Common myeloid progenitor, CD34-positive (primary cell): ENCODE results near the gene SDK1.

Experiments
- CTCF ChIA-PET: fragments of 350-600 bp; sonication (Branson Sonifier 250); formaldehyde crosslinking; loops from one replicate; lab custom pipeline; 2021; ENCODE audit warnings: antibody characterized with exemption; lab: Charles Lee
- POLR2A ChIA-PET: fragments of 350-600 bp; sonication (Branson Sonifier 250); formaldehyde crosslinking; loops from one replicate; lab custom pipeline; 2021; ENCODE audit warnings: antibody characterized with exemption; lab: Charles Lee
- DNase-seq, 3 donors: peaks; one replicate each; pipeline versions ENCODE4 v3.0.0 to v3.0.0-alpha.2; 2013
- H3K27ac ChIP-seq, 2 experiments: 1 replicate in 1 of 2; 2 replicates in 1 of 2; pipeline ENCODE4 v1.7.0; 2013; ENCODE audit warnings: inconsistent platforms in 2 of 2, low read length in 2 of 2, mild to moderate bottlenecking in 2 of 2, low read depth in 1 of 2, moderate library complexity in 1 of 2; ENCODE audit not compliant: severe bottlenecking in 2 of 2, insufficient read depth in 1 of 2, poor library complexity in 1 of 2
- H3K27me3 ChIP-seq, 5 experiments: replicated peaks in 2 of 5; 1 replicate in 3 of 5; 2 replicates in 2 of 5; pipeline versions ENCODE4 v1.6.1 to v1.7.0; 2013; ENCODE audit warnings: low read length in 4 of 5, mild to moderate bottlenecking in 2 of 5, moderate library complexity in 2 of 5, inconsistent platforms in 1 of 5; ENCODE audit not compliant: insufficient read depth in 5 of 5, control insufficient read depth in 4 of 5
- H3K36me3 ChIP-seq, 4 experiments: 1 replicate in 2 of 4; 2 replicates in 2 of 4; pipeline versions ENCODE4 v1.6.1 to v1.7.0; 2013; ENCODE audit warnings: low read length in 3 of 4, control low read depth in 1 of 4, mild to moderate bottlenecking in 1 of 4; ENCODE audit not compliant: control insufficient read depth in 4 of 4, insufficient read depth in 4 of 4
- H3K4me1 ChIP-seq, 4 experiments: 1 replicate in 3 of 4; 2 replicates in 1 of 4; pipeline versions ENCODE4 v1.6.1 to v1.7.1; 2013; ENCODE audit warnings: low read length in 3 of 4, mild to moderate bottlenecking in 3 of 4, control low read depth in 1 of 4, inconsistent platforms in 1 of 4, moderate library complexity in 1 of 4; ENCODE audit not compliant: control insufficient read depth in 4 of 4, insufficient read depth in 4 of 4; ENCODE audit errors: control extremely low read depth in 1 of 4
- H3K4me3 ChIP-seq, 7 experiments: 1 replicate in 4 of 7; 2 replicates in 3 of 7; pipeline versions ENCODE4 v1.5.1 to v1.7.0; 2013; ENCODE audit warnings: mild to moderate bottlenecking in 7 of 7, low read length in 6 of 7, moderate library complexity in 6 of 7, inconsistent platforms in 2 of 7, low read depth in 2 of 7, control low read depth in 1 of 7; ENCODE audit not compliant: insufficient read depth in 4 of 7, control insufficient read depth in 1 of 7; ENCODE audit errors: extremely low read depth in 1 of 7
- H3K9me3 ChIP-seq, 5 experiments: 1 replicate in 4 of 5; 2 replicates in 1 of 5; pipeline versions ENCODE4 v1.6.1 to v1.7.1; 2013; ENCODE audit warnings: low read length in 4 of 5, mild to moderate bottlenecking in 2 of 5, inconsistent platforms in 1 of 5, low read depth in 1 of 5, moderate library complexity in 1 of 5; ENCODE audit not compliant: control insufficient read depth in 4 of 5, insufficient read depth in 2 of 5; ENCODE audit errors: control extremely low read depth in 1 of 5
- WGBS: methylation state at CpG from one replicate; pipeline ENCODE4 v1.1.5; 2013; ENCODE audit not compliant: insufficient coverage; 5-methylcytosine and 5-hydroxymethylcytosine counted together

Gene SDK1

DNA sequence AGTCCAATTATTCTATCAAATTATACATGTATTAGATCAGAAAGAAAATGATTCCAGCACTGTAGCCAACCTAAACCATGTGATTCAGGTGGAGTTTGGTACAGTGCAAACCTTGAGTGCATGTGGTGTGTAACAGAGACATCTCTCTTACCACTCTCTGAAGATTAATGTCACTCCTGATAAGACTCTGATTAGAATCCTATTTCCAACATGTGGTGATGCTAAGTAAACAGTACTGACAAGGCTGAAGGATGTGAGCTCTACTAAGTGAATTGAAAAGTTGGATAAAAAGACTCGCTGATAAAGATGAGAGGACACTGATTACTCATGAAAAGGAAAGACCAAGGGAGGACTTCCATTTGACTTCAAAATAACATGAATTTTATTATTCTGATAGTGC is 232.0 kb downstream of the SDK1 start:
- WGBS, result no CpG with 5 or more reads among the region's 1 CpG
- Histone ChIP-seq H3K4me3 (no peak overlapping the region), H3K36me3 (no peaks in the 10 kb centered on the region), H3K9me3 (no peaks in the 10 kb centered on the region), H3K27ac (no peak overlapping the region), H3K27me3 (peaks cover 0 to 3% (median 0%) of the 10 kb centered on the region in 5 experiments), H3K4me1 (no peaks in the 10 kb centered on the region)
- POLR2A ChIA-PET, result no interaction called here
- CTCF ChIA-PET, result no interaction called here
- DNase-seq, result no peak

DNA sequence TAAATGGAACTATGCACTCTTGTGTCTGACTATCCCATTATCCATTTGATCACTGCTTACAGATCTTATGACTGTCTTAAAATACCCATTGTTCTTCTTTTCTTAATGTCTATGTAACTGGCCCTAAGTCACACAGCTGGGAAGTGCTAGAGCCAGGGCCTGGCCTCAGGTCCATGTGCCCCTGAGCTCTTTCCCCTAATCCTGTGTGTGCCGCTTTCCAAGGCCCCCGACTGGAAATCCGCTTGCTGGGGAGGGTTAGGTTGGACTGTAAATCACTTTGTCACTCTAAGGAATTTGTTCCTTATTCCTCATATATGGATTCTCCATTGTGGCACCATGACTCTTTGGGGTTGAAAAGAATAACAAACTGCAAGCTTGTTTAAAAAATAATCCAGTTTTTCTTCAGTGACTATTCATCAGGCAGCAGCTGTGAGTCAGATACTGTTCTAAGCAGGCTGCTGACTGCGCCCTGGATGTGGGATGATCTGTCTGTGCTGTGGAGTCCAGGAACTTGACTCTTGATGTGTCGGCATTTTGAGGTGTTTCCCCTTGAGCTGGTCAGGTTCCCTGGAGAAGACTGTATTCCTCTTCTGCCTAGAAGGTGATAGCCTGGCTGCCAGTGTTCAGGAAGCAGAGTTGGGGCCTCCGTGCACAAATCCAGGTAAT is 236.3 kb downstream of the SDK1 start:
- H3K27ac ChIP-seq, result no peak overlapping the region
- H3K9me3 ChIP-seq, result no peaks in the 10 kb centered on the region
- no peak for DNase-seq
- H3K4me1 ChIP-seq, result no peaks in the 10 kb centered on the region
- H3K36me3 ChIP-seq, result no peaks in the 10 kb centered on the region
- ChIA-PET POLR2A (no interaction called here), CTCF (no interaction called here)
- H3K27me3 ChIP-seq, result peaks cover 0 to 3% (median 0%) of the 10 kb centered on the region in 5 experiments
- H3K4me3 ChIP-seq, result no peak overlapping the region
- 89% methylated on average over 3 of the region's 6 CpGs for WGBS

DNA sequence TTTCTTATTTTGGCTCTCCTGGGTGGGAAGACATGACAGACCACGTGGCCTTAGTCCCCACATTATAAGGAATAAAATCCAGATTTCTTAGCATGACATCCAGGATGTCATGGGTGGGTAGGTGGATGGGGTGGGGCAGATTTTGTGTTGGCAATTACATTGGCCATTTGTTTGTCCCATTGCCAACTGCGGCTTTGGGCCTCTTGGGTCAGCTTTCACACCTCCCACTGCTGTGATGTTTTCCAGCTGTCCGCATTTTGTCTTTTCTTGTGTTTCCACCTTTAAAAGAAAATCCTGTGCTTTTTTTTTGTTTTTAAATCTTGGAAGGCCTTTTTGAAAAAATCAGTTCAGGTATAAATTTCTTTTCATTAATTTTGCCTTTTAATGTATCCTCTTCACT is 237.0 kb downstream of the SDK1 start:
- Histone ChIP-seq H3K9me3 (no peaks in the 10 kb centered on the region), H3K4me1 (no peaks in the 10 kb centered on the region), H3K4me3 (no peak overlapping the region), H3K27me3 (no peaks in the 10 kb centered on the region), H3K27ac (no peak overlapping the region), H3K36me3 (no peaks in the 10 kb centered on the region)
- ChIA-PET CTCF (no interaction called here), POLR2A (no interaction called here)
- 100% methylated on average over 1 of the region's 3 CpGs for WGBS
- DNase-seq, result no peak

DNA sequence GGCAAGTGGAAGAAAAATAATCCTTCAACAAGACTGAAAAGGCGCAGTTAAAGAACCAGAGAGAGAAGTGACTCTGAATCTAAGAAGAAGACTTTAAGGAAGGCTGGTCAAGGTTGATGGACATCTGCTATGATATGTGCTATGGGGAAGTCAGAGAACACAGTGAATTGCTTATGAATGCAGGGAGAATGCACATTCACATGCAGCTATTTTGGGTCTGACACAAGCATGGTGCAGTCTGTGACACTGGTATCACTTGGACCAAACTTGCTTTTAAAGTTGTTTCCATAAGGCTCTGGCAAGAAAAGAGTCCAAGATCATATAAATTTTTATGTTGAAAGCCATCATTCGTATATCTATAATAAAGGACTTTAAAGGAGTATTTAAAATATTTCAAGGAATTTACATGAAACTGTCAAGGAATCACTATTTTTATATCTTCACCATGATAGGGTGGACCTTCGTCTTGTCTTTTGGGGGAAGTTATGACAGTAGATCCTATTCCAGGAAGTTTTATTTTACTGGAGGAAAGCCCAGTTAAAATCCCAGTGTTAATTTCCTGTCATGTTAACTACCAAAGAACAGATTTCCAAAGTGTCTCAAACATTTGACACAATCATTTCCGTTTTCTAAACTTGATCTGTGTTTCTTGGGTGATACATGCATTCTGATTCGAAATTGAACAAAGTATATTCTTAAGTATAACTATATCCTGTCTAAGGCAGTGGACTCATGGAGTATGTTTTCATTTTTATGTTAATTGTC is 239.6 kb downstream of the SDK1 start:
- Histone ChIP-seq H3K36me3 (no peaks in the 10 kb centered on the region), H3K27ac (no peak overlapping the region), H3K27me3 (no peaks in the 10 kb centered on the region), H3K4me1 (no peaks in the 10 kb centered on the region), H3K4me3 (no peak overlapping the region), H3K9me3 (no peaks in the 10 kb centered on the region)
- 90% methylated on average over 1 of the region's 5 CpGs for WGBS
- ChIA-PET CTCF (no interaction called here), POLR2A (no interaction called here)
- no peak for DNase-seq

DNA sequence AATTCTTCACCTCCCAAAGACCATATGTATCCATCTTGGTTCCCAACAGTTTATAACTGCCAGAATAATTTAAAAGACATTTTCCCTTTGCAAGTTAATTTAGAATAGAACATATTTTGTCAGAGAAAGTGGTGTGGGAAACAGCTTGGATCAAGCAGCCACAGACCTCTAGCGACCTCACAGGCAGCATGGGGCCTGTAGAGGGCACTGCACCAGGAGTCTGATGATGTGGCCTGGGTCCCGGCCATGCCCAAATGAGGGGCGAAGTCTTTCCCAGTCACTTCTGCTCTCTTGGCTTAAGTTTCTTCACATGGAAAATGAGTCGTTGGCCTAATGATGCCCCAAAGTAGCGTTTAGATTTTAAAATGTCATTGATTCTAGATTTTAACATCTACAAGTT is 243.2 kb downstream of the SDK1 start:
- no peaks in the 10 kb centered on the region for H3K4me1 ChIP-seq
- POLR2A ChIA-PET, result no interaction called here
- DNase-seq, result no peak
- H3K9me3 ChIP-seq, result no peaks in the 10 kb centered on the region
- H3K27ac ChIP-seq, result no peak overlapping the region
- no peak overlapping the region for H3K4me3 ChIP-seq
- 83% methylated on average over 4 of the region's 5 CpGs for WGBS
- no peaks in the 10 kb centered on the region for H3K36me3 ChIP-seq
- H3K27me3 ChIP-seq, result peaks cover 0 to 1% (median 0%) of the 10 kb centered on the region in 5 experiments
- CTCF ChIA-PET, result no interaction called here

DNA sequence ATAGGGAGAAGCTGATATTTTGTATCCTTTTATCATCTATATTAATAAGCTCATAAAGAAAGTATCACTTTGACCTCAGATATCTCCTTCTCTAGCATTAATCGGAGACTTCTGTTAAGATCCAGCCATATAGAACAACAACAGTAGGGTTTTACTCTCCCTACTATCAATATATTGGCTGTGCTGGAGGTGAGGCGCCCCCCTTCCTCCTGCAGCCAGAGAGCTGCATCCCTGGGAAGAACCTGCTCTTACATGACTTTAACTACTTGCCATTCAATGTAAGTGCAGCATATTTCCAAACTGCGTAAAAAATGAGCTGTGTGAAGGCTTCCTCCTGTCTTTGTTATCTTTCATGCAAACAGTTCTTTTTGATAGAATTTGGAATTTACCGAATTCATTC is 247.8 kb downstream of the SDK1 start:
- Histone ChIP-seq H3K9me3 (peaks cover 0 to 2% (median 0%) of the 10 kb centered on the region in 5 experiments), H3K36me3 (no peaks in the 10 kb centered on the region), H3K27ac (no peak overlapping the region), H3K4me3 (no peak overlapping the region), H3K27me3 (peaks cover 0 to 3% (median 0%) of the 10 kb centered on the region in 5 experiments), H3K4me1 (no peaks in the 10 kb centered on the region)
- ChIA-PET CTCF (no interaction called here), POLR2A (no interaction called here)
- WGBS, result 100% methylated on average over 3 of the region's 4 CpGs
- DNase-seq, result no peak

DNA sequence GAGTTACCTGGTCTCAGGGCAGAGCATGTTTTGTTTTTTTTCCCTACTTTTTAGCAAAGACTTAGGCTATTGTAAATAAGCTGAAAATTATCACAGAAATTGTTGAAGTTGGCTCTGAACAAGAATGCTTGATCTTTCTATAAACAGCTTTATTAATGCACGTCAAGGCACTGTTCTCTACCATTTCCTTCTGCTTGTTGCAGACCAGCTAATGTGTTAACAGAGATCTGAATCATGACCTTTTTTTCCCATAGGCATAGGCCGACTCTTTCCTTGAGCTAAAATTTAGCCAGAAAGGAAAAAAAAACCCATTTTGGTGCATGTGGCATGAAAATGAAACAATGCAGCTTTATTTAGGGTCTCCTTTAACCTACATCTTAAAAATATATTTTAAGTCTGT is 248.5 kb downstream of the SDK1 start:
- POLR2A ChIA-PET, result no interaction called here
- no peaks in the 10 kb centered on the region for H3K4me1 ChIP-seq
- no peak for DNase-seq
- H3K9me3 ChIP-seq, result peaks cover 0 to 3% (median 0%) of the 10 kb centered on the region in 5 experiments
- CTCF ChIA-PET, result no interaction called here
- H3K27me3 ChIP-seq, result peaks cover 0 to 3% (median 0%) of the 10 kb centered on the region in 5 experiments
- no peak overlapping the region for H3K4me3 ChIP-seq
- H3K27ac ChIP-seq, result no peak overlapping the region
- 100% methylated on average over 1 of the region's 2 CpGs for WGBS
- H3K36me3 ChIP-seq, result no peaks in the 10 kb centered on the region
